HG03064 (cell line): ENCODE data around the gene TRPC4.

Source experiments
- ATAC-seq: cut with Tn5 transposase; IDR thresholded peaks from one replicate; pipeline ENCODE4 v1.9.1; 2021; ENCODE audit warnings: low read depth; ENCODE audit not compliant: unreplicated experiment

The TRPC4 gene

GRCh38 chr13:37666036-37666435 lies 203.5 kb downstream of the TRPC4 start:
- no peak for ATAC-seq

DNA sequence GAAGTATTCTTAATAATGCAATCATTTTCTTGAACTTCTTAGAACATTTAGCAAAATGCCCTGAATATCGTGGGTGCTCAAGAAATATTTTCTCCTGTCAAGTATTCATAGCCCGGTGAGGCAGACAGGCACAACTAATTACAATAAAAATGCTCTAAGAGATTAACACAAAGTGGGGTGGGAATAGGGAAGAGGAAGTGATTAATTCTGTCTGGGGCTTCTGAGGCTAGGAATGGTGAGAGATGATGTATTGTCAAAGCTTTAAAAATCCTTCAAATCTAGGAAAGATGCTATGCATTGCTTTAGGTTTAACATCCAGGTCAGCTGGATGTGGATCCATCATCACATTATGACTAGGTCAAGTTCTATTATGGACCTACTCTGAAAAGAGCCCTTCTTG lies 204.2 kb downstream of the TRPC4 start:
- ATAC-seq = no peak

- ATAC-seq = no peak
Observed at GRCh38 chr13:37663724-37664123, 205.8 kb downstream of the TRPC4 start.

DNA sequence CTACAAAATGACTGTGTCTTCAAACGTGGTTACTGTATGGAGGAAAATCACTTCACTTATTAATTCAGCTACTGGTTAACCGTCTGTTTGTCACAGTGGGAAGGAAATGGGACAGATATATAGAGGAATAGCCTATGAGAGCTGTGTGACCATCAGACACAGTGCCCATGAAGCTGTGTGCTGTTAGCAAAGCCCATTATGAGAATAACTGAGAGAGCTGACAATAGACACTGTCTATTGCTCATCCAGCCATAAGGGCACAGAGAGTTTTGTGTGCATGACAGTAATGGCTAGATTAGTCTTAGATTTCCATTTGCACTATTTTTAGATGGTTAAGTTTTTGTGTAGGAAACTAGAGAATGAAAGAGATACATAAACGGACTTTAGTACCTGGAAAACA lies 206.9 kb downstream of the TRPC4 start:
- ATAC-seq = no peak

DNA sequence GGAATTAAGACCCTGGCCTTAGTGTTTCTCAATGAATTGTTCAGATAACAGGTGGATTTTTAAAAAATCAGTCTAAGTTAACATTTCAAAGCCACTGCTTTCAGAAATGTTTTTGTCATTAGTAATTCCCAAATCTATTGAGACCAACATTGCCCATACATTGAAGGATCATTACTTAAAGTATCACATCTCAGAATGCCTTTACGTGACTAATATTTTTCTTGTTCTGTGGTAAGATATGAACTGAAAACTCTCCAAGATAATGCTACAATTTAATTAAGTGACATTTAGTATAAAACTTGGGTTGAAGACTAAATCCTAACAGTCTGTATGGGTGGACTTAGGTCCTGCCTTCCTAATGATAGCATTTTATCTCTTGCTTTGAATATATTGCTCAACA lies 211.6 kb downstream of the TRPC4 start:
- no peak for ATAC-seq

DNA sequence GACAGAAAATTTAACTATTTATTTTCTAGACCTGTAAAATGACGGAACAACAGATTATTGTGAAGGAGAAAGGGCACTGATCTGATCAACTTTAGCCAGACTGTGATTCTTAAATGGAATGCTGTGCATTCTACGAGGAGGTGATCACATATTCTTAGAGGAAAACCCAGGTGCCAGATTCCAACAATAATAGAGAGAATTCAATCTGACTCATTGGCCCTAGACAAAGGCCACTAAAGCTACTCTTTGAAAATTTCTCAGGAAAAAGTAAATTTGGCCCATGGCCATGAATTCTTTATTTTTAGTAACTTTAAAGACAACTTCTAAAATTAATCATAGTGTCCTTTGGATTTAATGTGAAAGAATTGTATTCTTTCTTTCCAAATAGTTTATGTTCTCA lies 212.4 kb downstream of the TRPC4 start:
- ATAC-seq = no peak

GRCh38 chr13:37656247-37656940 lies 213.2 kb downstream of the TRPC4 start:
- ATAC-seq = no peak

DNA sequence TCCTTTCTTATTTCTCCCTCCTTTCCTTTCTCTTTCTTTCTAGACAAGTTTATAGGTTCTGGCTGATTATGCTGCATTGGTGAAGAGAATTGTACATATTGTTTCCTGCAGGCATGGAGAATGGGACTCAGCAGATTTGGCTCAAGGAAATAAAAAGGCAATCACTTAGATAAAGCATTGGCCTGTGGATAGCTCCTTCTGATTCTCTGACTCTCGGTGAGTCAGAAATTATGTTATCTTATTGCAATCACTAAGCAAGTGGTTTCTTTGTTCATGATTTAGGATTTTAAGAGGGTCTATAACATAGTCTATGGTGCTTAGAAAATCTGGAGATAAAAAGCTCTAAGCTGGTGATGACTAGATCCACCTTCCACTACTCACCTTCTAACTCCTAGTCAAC lies 217.0 kb downstream of the TRPC4 start:
- no peak for ATAC-seq

DNA sequence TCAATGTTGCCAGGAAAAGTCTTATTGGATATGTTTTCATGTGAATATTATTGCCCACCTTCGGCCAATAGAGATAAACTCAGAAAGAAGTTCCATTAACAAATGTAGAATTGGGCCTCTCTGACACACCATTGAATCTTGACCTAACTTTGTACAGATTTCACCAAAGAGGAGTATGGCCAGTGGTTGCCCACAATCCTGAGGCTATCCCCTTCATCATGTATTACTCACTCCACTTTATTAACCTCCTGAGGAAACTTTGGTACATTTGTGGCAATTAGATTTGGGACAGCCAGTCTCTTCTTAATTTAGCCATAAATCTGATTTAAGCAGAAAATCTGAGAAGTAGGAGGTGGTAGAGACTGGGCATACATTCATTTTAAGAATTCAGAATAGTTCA lies 217.7 kb downstream of the TRPC4 start:
- ATAC-seq = no peak

- ATAC-seq = no peak
Observed at GRCh38 chr13:37648609-37649008, 221.0 kb downstream of the TRPC4 start.

DNA sequence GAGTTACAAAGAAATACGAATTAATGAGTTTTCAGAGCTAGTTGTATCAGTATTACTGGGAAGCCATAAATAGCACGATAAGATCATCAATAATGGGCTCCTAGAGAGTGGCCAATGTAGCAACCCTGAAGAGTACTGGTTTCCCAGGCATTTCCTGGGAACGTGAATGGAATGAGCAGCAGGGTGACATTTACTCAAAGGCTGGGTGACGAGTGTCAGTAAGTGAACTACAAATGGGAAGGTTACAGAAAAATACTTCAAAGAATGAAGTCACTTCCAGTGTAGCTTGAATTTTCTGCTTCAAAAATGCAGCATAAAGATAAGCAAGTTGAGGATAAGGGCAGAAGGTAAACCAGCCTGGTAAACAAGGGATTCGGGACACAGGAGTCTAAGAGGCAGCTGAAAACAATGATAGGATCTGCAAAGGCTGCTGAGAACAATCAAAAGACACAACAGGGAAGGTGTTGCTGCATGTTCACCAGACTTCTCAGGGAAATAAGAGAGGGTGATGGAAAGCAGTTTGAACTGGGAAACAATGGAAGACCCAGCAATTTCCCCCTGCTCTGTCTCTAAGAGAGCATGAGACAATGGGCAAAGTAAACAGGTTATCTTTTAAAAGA lies 222.4 kb downstream of the TRPC4 start:
- no peak for ATAC-seq

DNA sequence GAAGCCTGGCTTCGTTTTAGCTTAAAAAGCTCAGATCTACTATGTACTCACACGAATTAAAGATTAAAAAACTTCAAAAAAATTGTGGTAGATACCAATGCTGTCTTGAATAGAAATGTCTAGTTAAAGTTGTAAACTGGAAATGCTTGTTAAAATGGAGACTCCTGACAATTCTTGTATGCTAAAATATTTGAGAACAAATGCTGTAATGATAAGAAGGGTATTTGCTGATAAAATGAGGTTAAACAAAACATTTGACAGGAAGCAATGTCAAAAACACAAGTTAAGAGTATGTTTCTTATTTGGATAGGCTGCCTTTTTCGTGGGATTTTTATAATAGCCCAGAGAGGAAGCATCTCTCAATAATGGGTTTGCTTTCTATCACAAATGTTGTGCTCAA lies 223.0 kb downstream of the TRPC4 start:
- no peak for ATAC-seq

- ATAC-seq = no peak
Observed at GRCh38 chr13:37645181-37645740, 224.3 kb downstream of the TRPC4 start.

DNA sequence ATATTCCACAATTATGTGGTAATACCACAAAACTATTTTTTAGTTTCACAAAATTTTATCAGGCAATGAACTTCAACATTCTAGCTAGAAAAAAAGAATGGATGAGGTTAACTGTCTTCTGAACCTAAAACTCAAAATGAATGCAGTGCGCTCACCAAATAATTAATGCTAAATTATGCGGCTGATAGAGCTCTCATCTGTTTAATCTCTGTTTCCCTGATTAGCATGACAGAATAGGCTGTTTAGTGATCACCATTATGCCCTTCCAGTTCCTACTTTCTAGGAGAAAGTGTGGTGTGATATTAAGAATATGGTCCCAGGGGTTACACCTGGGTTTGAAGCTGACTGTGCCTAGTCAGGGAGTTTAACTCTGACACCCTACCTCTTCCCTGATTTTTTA lies 228.2 kb downstream of the TRPC4 start:
- no peak for ATAC-seq

GRCh38 chr13:37640499-37640898 lies 229.1 kb downstream of the TRPC4 start:
- no peak for ATAC-seq

DNA sequence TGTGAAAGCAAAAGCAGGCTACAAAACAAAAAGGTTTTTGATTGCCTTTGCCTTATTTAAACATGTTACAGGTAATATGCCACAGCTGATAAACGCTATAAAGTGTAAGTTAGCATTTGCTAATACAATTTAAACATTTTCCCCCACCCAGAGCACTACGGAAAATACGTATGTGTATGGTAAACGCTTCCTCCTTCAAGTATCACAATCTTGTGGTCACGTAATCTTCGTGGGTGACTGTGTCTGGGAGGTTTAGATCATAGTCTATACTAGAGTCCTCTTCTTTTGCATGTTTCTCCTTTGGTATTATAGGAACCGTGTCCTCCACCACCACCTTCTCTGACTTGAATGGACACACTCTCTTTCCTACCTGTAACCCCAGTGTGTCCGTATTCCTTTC lies 232.9 kb downstream of the TRPC4 start:
- ATAC-seq = no peak

GRCh38 chr13:37632294-37632693 lies 237.3 kb downstream of the TRPC4 start:
- no peak for ATAC-seq

DNA sequence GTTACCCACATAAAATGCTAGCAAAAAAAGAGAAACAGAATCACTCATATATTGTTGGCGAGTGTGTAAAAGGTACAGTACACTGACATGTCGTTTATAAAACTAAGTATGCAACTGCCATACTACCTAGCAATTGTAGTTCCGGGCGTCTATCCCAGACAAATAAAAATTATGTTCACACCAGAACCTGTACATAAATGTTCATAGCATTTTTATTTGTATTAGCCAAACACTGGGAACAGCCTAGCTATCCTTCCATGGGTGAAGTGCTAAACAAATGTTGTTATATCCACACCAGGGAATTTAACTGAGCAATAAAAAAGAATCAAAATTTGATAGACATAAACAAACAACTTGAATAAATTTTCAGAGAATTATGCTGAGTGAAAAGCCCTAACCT lies 242.1 kb downstream of the TRPC4 start:
- no peak for ATAC-seq

- ATAC-seq = no peak
Observed at GRCh38 chr13:37621811-37622361, 247.7 kb downstream of the TRPC4 start.

DNA sequence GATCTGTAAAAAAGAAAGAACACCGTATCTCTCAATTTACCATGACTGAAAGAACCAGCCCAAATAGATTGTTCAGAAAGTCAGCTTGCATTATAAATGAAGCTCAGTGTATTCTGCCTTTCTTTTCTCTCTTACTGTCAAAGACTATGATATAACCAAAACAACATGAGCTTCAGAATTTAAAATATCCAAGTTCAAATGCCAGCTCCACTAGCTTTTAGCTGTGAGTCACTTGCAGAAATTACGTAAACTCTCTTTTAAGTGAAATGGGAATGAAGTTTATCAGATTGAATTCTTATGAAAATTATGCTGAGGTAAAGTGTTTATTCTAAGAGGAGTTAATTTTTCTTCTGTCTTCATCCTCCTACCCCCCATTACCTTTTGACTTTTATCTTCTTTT lies 251.0 kb downstream of the TRPC4 start:
- ATAC-seq = no peak

DNA sequence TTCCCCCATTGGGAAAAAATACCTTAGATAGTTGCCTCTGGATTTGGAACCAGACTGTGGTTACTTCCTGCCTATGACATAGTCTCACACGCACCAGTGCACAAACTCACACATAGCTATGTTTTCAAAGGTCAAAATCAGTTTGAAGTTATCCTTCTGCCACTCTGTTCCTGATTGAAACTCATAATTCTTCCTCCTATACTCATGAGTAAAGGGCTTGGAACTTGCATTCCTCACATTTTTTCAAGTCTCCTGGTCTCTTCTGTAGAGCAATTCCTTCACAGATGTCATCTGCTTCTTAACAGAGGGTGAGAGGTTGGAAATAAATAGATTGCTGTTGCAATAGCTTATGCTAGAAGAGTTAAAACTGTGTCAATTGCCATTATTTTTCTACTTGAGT lies 252.4 kb downstream of the TRPC4 start:
- no peak for ATAC-seq

DNA sequence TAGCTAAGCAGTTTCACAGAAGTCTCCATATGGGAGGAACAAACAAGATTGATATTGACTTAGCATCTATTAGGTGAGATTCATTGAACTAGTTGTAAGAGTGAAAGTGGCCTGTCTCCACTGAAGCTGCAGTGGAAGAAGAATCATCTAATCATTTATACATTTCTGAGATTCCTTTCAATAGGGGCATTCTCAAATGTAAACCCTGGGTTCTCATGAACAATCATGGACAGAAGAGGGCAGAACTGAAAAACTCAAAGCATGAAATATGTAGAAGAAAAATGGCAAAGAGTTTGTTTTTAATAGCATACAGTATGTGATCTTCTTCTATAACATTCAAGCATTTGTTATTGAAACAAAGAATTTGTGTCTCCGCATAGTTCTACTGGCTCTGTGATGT lies 253.4 kb downstream of the TRPC4 start:
- ATAC-seq = no peak
